HepG2 (cell line): ENCODE measurements around the gene CRLF3. TPM values are rescaled to one million over a fixed set of nuclear protein-coding genes. Genes with fewer than 3 reads are reported as not detected.

Experiments used
- ASH2L ChIP-seq: fragments of 300-600, 200-600 bp; sonication (generic); IDR thresholded peaks from 2 replicates; pipeline ENCODE4 v1.7.0; 2017; ENCODE audit warnings: low read depth, mild to moderate bottlenecking, moderate library complexity, mixed read lengths, low read length; ENCODE audit not compliant: insufficient read length
- HIC2 ChIP-seq: sonication (generic); formaldehyde crosslinking; IDR thresholded peaks from 2 replicates; pipeline ENCODE4 v1.9.0; 2022; ENCODE audit warnings: low read depth, missing genetic modification reagents
- HIVEP1 ChIP-seq: sonication (generic); formaldehyde crosslinking; IDR thresholded peaks from 2 replicates; pipeline ENCODE4 v1.4.0; 2020; ENCODE audit warnings: mild to moderate bottlenecking, missing genetic modification reagents
- HMGA1 ChIP-seq: sonication (generic); formaldehyde crosslinking; conservative IDR thresholded peaks from 2 replicates; pipeline ENCODE4 v1.4.0; 2020; ENCODE audit warnings: missing genetic modification reagents
- NAIF1 ChIP-seq: sonication (generic); formaldehyde crosslinking; IDR thresholded peaks from 2 replicates; pipeline ENCODE4 v1.5.0; 2020; ENCODE audit warnings: mild to moderate bottlenecking, missing genetic modification reagents, borderline replicate concordance
- NR2F1 ChIP-seq, 2 experiments: fragments of 450-650 bp in 1 of 2; formaldehyde crosslinking in 1 of 2; IDR thresholded peaks; 2 replicates each; pipeline versions ENCODE4 v1.5.0 to v1.6.1; 2016 to 2020; ENCODE audit warnings: mild to moderate bottlenecking in 1 of 2, missing compliant biosample characterization in 1 of 2, missing genetic modification reagents in 1 of 2, moderate library complexity in 1 of 2
- RFX1 ChIP-seq: fragments of 450-650 bp; IDR thresholded peaks from 2 replicates; pipeline ENCODE4 v1.6.1; 2017
- SALL1 ChIP-seq: sonication (generic); formaldehyde crosslinking; IDR thresholded peaks from 2 replicates; pipeline ENCODE4 v1.8.0; 2022; ENCODE audit warnings: mild to moderate bottlenecking, missing genetic modification reagents
- SATB2 ChIP-seq: sonication (generic); formaldehyde crosslinking; IDR thresholded peaks from 2 replicates; pipeline ENCODE4 v1.5.0; 2020; ENCODE audit warnings: missing genetic modification reagents
- SIN3A ChIP-seq: IDR thresholded peaks from 2 replicates; pipeline ENCODE4 v1.6.1; 2011; ENCODE audit warnings: low read depth, mild to moderate bottlenecking, control low read depth, low read length, borderline replicate concordance
- SP4 ChIP-seq: sonication (generic); formaldehyde crosslinking; IDR thresholded peaks from 2 replicates; pipeline ENCODE4 v1.8.1; 2023; ENCODE audit warnings: mild to moderate bottlenecking, missing genetic modification reagents
- THAP11 ChIP-seq: IDR thresholded peaks from 2 replicates; pipeline ENCODE4 v1.6.1; 2016; ENCODE audit warnings: missing biosample characterization, missing genetic modification reagents
- TRIM24 ChIP-seq: sonication (generic); formaldehyde crosslinking; IDR thresholded peaks from 2 replicates; pipeline ENCODE4 v1.8.0; 2022; ENCODE audit warnings: mild to moderate bottlenecking, missing genetic modification reagents
- ZFP1 ChIP-seq: IDR thresholded peaks from 2 replicates; pipeline ENCODE4 v1.6.1; 2016
- ZNF788 ChIP-seq: sonication (generic); formaldehyde crosslinking; IDR thresholded peaks from 2 replicates; pipeline ENCODE4 v1.5.0; 2020; ENCODE audit warnings: mild to moderate bottlenecking, missing genetic modification reagents, borderline replicate concordance
- polyA plus RNA-seq, 8 experiments: library from polyadenylated mRNA; depleted of rRNA in 3 of 8; stranded (reverse) in 7 of 8; unstranded in 1 of 8; fragments of >200 nt; fragmentation: Illumina TruSeq in 4 of 8; extraction: Trizol in 4 of 8; gene quantifications; 2 replicates each; pipeline versions ENCODE4 v1.2.1 to v1.2.3, GENCODE V29; 2011 to 2016; ENCODE audit warnings: low read depth in 4 of 8, missing spikeins in 1 of 8, mixed read lengths in 1 of 8; ENCODE audit not compliant: insufficient read depth in 1 of 8
- total RNA-seq, 5 experiments: library from RNA; depleted of rRNA; stranded (reverse); fragments of >200 nt; fragmentation: Illumina TruSeq; extraction: Trizol; gene quantifications; 2 replicates each; pipeline ENCODE4 v1.2.3, GENCODE V29; 2016; ENCODE audit warnings: low read depth in 1 of 5
- TF ChIP-seq, protein P1 (sequence below): IDR thresholded peaks from 2 replicates; pipeline ENCODE4 v1.4.0; 2020; ENCODE audit warnings: mild to moderate bottlenecking, missing genetic modification reagents
- TF ChIP-seq, protein P2 (sequence below): sonication (generic); formaldehyde crosslinking; IDR thresholded peaks from 2 replicates; pipeline ENCODE4 v1.4.0; 2020; ENCODE audit warnings: low read depth, missing genetic modification reagents
- TF ChIP-seq, protein P3 (sequence below): IDR thresholded peaks from 2 replicates; pipeline ENCODE4 v1.6.1; 2016; ENCODE audit warnings: missing biosample characterization, missing genetic modification reagents, low read depth

CRLF3 gene
- total and polyA plus RNA-seq, 2 of the 13 experiments (the other 11 are each of a cell fraction or from before 2014, with no cell fraction given) = 6.4 to 9.1 TPM

- TF ChIP-seq ZNF788 = peak; percentile 90; the same call in 1 of the 2 replicates
- no peak for TF ChIP-seq RFX1
- TF ChIP-seq SIN3A = peak; percentile 96
- TF ChIP-seq, protein P1, sequence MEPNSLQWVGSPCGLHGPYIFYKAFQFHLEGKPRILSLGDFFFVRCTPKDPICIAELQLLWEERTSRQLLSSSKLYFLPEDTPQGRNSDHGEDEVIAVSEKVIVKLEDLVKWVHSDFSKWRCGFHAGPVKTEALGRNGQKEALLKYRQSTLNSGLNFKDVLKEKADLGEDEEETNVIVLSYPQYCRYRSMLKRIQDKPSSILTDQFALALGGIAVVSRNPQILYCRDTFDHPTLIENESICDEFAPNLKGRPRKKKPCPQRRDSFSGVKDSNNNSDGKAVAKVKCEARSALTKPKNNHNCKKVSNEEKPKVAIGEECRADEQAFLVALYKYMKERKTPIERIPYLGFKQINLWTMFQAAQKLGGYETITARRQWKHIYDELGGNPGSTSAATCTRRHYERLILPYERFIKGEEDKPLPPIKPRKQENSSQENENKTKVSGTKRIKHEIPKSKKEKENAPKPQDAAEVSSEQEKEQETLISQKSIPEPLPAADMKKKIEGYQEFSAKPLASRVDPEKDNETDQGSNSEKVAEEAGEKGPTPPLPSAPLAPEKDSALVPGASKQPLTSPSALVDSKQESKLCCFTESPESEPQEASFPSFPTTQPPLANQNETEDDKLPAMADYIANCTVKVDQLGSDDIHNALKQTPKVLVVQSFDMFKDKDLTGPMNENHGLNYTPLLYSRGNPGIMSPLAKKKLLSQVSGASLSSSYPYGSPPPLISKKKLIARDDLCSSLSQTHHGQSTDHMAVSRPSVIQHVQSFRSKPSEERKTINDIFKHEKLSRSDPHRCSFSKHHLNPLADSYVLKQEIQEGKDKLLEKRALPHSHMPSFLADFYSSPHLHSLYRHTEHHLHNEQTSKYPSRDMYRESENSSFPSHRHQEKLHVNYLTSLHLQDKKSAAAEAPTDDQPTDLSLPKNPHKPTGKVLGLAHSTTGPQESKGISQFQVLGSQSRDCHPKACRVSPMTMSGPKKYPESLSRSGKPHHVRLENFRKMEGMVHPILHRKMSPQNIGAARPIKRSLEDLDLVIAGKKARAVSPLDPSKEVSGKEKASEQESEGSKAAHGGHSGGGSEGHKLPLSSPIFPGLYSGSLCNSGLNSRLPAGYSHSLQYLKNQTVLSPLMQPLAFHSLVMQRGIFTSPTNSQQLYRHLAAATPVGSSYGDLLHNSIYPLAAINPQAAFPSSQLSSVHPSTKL = peak; percentile 66; the same call in 1 of the 2 replicates
- no peak for TF ChIP-seq HMGA1 (CRISPR knock-in tag)
- peak; percentile 67 for TF ChIP-seq SALL1 (CRISPR knock-in tag)
- TF ChIP-seq SATB2 (CRISPR knock-in tag) = 0 out of 2 replicates have a peak, but pooled peaks have one; percentile 41
- peak; percentile 91 for TF ChIP-seq SP4 (CRISPR knock-in tag)
- TF ChIP-seq, protein P2, sequence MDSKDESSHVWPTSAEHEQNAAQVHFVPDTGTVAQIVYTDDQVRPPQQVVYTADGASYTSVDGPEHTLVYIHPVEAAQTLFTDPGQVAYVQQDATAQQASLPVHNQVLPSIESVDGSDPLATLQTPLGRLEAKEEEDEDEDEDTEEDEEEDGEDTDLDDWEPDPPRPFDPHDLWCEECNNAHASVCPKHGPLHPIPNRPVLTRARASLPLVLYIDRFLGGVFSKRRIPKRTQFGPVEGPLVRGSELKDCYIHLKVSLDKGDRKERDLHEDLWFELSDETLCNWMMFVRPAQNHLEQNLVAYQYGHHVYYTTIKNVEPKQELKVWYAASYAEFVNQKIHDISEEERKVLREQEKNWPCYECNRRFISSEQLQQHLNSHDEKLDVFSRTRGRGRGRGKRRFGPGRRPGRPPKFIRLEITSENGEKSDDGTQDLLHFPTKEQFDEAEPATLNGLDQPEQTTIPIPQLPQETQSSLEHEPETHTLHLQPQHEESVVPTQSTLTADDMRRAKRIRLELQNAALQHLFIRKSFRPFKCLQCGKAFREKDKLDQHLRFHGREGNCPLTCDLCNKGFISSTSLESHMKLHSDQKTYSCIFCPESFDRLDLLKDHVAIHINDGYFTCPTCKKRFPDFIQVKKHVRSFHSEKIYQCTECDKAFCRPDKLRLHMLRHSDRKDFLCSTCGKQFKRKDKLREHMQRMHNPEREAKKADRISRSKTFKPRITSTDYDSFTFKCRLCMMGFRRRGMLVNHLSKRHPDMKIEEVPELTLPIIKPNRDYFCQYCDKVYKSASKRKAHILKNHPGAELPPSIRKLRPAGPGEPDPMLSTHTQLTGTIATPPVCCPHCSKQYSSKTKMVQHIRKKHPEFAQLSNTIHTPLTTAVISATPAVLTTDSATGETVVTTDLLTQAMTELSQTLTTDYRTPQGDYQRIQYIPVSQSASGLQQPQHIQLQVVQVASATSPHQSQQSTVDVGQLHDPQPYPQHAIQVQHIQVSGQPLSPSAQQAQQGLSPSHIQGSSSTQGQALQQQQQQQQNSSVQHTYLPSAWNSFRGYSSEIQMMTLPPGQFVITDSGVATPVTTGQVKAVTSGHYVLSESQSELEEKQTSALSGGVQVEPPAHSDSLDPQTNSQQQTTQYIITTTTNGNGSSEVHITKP (CRISPR knock-in tag) = peak; percentile 90
- TF ChIP-seq ASH2L = peak; percentile 95
- peak; percentile 87; the same call in 1 of the 2 replicates for TF ChIP-seq NAIF1 (CRISPR knock-in tag)
- TF ChIP-seq NR2F1 (CRISPR knock-in tag; IDR thresholded peaks at IDR 0.05) = no peak
- TF ChIP-seq ZFP1 (CRISPR knock-in tag) = peak; percentile 61; the same call in 1 of the 2 replicates
- TF ChIP-seq THAP11 = peak; percentile 92
- no peak for TF ChIP-seq HIC2
- no peak for TF ChIP-seq TRIM24 (CRISPR knock-in tag)
- TF ChIP-seq, protein P3, sequence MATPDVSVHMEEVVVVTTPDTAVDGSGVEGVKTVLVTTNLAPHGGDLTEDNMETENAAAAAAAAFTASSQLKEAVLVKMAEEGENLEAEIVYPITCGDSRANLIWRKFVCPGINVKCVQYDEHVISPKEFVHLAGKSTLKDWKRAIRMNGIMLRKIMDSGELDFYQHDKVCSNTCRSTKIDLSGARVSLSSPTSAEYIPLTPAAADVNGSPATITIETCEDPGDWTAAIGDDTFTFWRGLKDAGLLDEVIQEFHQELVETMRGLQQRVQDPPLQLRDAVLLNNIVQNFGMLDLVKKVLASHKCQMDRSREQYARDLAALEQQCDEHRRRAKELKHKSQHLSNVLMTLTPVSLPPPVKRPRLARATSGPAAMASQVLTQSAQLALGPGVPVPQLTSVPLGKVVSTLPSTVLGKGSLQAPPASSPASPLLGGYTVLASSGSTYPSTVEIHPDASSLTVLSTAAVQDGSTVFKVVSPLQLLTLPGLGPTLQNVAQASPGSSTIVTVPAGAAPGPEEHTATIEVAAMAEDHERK (CRISPR knock-in tag) = peak; percentile 91
- TF ChIP-seq HIVEP1 (CRISPR knock-in tag) = peak; percentile 82
These were observed 7.4 kb upstream of the CRLF3 start, which contains the start of gene ATAD5 (continued) for GRCh38 chr17:30831663-30832437.
